ENCODE measurements around the gene PDE10A. TPM values are rescaled to one million over a fixed set of nuclear protein-coding genes. Genes with fewer than 3 reads are reported as not detected.
"Not testable (repeated sequence)": the region's sequence is repeated elsewhere in the genome, so short reads cannot be mapped to it uniquely, and the experiment has no call there.

PDE10A gene
- total and polyA plus RNA-seq, 4 donors: 1.0 to 6.2 (median 3.0) TPM

DNA sequence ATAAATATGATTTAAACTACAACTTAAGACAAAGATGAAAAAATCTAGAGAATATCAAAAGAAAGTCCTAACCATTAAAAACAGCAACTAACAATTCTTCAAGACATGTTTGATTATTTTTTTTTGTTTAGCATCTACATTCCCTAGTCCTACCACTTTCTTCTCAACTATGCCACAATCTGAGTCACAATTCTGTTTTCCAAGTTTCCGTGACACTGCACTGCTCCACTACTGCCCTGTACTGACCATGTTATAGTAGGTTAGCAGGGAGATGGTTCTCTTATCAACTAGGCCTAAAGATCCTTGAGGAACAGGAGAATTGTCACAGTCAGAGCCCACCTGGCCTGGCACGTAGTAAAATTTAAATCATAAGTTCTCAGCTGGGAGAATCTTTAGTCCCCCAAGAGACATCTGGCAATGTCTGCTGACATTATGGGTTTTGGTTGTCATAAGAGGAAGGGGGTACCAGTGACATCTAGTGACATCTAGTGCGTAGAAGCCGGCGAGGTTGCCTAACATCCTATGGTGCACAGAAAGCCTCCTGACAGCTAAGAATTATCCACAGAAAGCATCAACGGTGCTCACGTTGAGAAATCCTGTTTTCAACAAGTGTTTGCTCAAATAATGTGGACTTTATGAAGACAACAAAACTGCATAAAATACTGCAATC is 100.5 kb downstream of the PDE10A start:
- WGBS, 2 donors: 72 to 79% methylated on average over 7 of the region's 7 CpGs
- TF ChIP-seq, protein P1, sequence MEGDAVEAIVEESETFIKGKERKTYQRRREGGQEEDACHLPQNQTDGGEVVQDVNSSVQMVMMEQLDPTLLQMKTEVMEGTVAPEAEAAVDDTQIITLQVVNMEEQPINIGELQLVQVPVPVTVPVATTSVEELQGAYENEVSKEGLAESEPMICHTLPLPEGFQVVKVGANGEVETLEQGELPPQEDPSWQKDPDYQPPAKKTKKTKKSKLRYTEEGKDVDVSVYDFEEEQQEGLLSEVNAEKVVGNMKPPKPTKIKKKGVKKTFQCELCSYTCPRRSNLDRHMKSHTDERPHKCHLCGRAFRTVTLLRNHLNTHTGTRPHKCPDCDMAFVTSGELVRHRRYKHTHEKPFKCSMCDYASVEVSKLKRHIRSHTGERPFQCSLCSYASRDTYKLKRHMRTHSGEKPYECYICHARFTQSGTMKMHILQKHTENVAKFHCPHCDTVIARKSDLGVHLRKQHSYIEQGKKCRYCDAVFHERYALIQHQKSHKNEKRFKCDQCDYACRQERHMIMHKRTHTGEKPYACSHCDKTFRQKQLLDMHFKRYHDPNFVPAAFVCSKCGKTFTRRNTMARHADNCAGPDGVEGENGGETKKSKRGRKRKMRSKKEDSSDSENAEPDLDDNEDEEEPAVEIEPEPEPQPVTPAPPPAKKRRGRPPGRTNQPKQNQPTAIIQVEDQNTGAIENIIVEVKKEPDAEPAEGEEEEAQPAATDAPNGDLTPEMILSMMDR (IDR thresholded peaks at IDR 0.05; ENCODE audit: control extremely low read depth, extremely low read depth): no peak
- Histone ChIP-seq H3K9ac (ENCODE audit: insufficient read depth in 1 of 2, low read length in 2 of 2) (no peak overlapping the region), H3K4me1 (ENCODE audit: control insufficient read depth in 5 of 5, insufficient read depth in 5 of 5, low read length in 5 of 5) (no peaks in the 10 kb centered on the region), H3K4me3 (no peak overlapping the region), H3K27me3 (ENCODE audit: control insufficient read depth in 3 of 3, insufficient read depth in 3 of 3, low read length in 2 of 3) (no peaks in the 10 kb centered on the region), H3K9me3 (ENCODE audit: control insufficient read depth in 4 of 4, insufficient read depth in 3 of 4, low read length in 3 of 4) (peaks cover 0 to 5% (median 0%) of the 10 kb centered on the region in 4 donors), H3K36me3 (ENCODE audit: control insufficient read depth in 4 of 4, insufficient read depth in 4 of 4, low read length in 4 of 4) (no peaks in the 10 kb centered on the region), H3K27ac (ENCODE audit: low read depth in 1 of 2, low read length in 1 of 2) (no peak overlapping the region)
- no peak for DNase-seq
- no peak for ATAC-seq (ENCODE audit: insufficient read depth, low FRiP score)

DNA sequence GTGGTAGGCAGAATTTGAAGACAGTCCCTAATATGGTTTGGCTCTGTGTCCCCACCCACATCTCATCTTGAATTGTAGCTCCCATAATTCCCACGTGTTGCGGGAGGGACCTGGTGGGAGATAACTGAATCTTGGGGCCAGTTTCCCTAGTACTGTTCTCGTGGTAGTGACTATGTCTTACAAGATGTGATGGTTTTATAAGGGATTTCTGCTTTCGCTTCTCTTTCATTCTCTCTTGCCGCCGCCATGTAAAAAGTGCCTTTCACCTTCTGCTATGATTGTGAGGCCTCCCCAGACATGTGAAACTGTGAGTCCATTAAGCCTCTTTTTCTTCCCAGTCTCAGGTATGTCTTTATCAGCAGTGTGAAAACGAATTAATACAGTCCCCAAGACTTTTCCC is 103.4 kb downstream of the PDE10A start:
- 93 to 94% methylated on average over 7 of the region's 7 CpGs for WGBS, 2 donors

DNA sequence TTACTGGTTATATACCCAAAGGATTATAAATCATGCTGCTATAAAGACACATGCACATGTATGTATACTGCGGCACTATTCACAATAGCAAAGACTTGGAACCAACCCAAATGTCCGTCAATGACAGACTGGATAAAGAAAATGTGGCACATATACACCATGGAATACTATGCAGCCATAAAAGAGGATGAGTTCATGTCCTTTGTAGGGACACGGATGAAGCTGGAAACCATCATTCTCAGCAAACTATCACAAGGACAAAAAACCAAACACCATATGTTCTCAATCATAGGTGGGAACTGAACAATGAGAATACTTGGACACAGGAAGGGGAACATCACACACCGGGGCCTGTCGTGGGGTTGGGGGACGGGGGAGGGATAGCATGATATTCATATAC is 104.9 kb downstream of the PDE10A start:
- not testable (repeated sequence) for H3K27me3 ChIP-seq (ENCODE audit: control insufficient read depth in 3 of 3, insufficient read depth in 3 of 3, low read length in 2 of 3); DNase-seq; H3K27ac ChIP-seq (ENCODE audit: low read depth in 1 of 2, low read length in 1 of 2); H3K9ac ChIP-seq (ENCODE audit: insufficient read depth in 1 of 2, low read length in 2 of 2); ATAC-seq (ENCODE audit: insufficient read depth, low FRiP score); H3K9me3 ChIP-seq (ENCODE audit: control insufficient read depth in 4 of 4, insufficient read depth in 3 of 4, low read length in 3 of 4); H3K36me3 ChIP-seq (ENCODE audit: control insufficient read depth in 4 of 4, insufficient read depth in 4 of 4, low read length in 4 of 4); H3K4me3 ChIP-seq; H3K4me1 ChIP-seq (ENCODE audit: control insufficient read depth in 5 of 5, insufficient read depth in 5 of 5, low read length in 5 of 5)
- 93 to 94% methylated on average over 6 of the region's 6 CpGs for WGBS, 2 donors

More for the DNA sequence above, 103.4 kb downstream of the PDE10A start:
- Histone ChIP-seq H3K4me1 (ENCODE audit: control insufficient read depth in 5 of 5, insufficient read depth in 5 of 5, low read length in 5 of 5) (peaks cover 0 to 6% (median 0%) of the 10 kb centered on the region in 5 donors), H3K4me3 (no peak overlapping the region), H3K36me3 (ENCODE audit: control insufficient read depth in 4 of 4, insufficient read depth in 4 of 4, low read length in 4 of 4) (no peaks in the 10 kb centered on the region), H3K9ac (ENCODE audit: insufficient read depth in 1 of 2, low read length in 2 of 2) (no peak overlapping the region), H3K9me3 (ENCODE audit: control insufficient read depth in 4 of 4, insufficient read depth in 3 of 4, low read length in 3 of 4) (peaks cover 0 to 2% (median 0%) of the 10 kb centered on the region in 4 donors), H3K27me3 (ENCODE audit: control insufficient read depth in 3 of 3, insufficient read depth in 3 of 3, low read length in 2 of 3) (no peaks in the 10 kb centered on the region), H3K27ac (ENCODE audit: low read depth in 1 of 2, low read length in 1 of 2) (no peak overlapping the region)
- TF ChIP-seq, protein P1 (IDR thresholded peaks at IDR 0.05; ENCODE audit: control extremely low read depth, extremely low read depth): no peak
- ATAC-seq (ENCODE audit: insufficient read depth, low FRiP score) (no peak), DNase-seq (no peak)

DNA sequence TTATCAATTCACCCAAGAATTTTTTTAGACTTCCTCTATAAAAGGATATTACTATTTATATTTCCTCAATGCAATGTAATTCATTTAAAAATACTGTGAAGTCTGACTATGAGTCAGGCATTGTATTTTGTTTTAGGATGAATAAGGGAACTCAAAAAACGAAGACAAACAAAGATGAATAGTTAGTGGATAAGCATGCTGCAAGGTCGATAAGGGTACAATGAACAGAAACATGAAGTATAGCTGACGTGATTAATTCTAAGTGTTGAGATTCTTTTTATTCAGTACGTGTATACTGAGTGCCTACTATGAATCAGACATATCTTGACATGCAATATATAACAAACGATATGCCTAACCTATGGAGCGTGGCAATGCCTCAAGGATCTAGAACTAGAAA is 105.4 kb downstream of the PDE10A start:
- Histone ChIP-seq H3K9ac (ENCODE audit: insufficient read depth in 1 of 2, low read length in 2 of 2) (no peak overlapping the region), H3K4me3 (no peak overlapping the region), H3K36me3 (ENCODE audit: control insufficient read depth in 4 of 4, insufficient read depth in 4 of 4, low read length in 4 of 4) (no peaks in the 10 kb centered on the region), H3K9me3 (ENCODE audit: control insufficient read depth in 4 of 4, insufficient read depth in 3 of 4, low read length in 3 of 4) (peaks cover 0 to 2% (median 0%) of the 10 kb centered on the region in 4 donors), H3K4me1 (ENCODE audit: control insufficient read depth in 5 of 5, insufficient read depth in 5 of 5, low read length in 5 of 5) (peaks cover 0 to 6% (median 0%) of the 10 kb centered on the region in 5 donors), H3K27ac (ENCODE audit: low read depth in 1 of 2, low read length in 1 of 2) (no peak overlapping the region), H3K27me3 (ENCODE audit: control insufficient read depth in 3 of 3, insufficient read depth in 3 of 3, low read length in 2 of 3) (no peaks in the 10 kb centered on the region)
- no peak for ATAC-seq (ENCODE audit: insufficient read depth, low FRiP score)
- TF ChIP-seq, protein P1 (IDR thresholded peaks at IDR 0.05; ENCODE audit: control extremely low read depth, extremely low read depth): no peak
- 82 to 86% methylated on average over 6 of the region's 6 CpGs for WGBS, 2 donors
- DNase-seq: no peak
